Esophagus muscularis mucosa (tissue), 4 donors: ENCODE results near the gene PSMB8. TPM values are rescaled to one million over a fixed set of nuclear protein-coding genes. Genes with fewer than 3 reads are reported as not detected.
A peak's percentile ranks its signal among the peaks of the same experiment; 100 is the strongest.

Experiments
- DNase-seq: peaks from one replicate; pipeline ENCODE4 v3.0.0-alpha.2; 2017; ENCODE audit errors: extremely low spot score
- H3K27ac ChIP-seq, 4 donors: fragments of 200-600 bp; sonication (generic); replicated peaks in 1 of 4; 1 replicate in 3 of 4; 2 replicates in 1 of 4; pipeline ENCODE4 v1.5.1; 2016 to 2019; ENCODE audit warnings: mild to moderate bottlenecking in 1 of 4
- H3K27me3 ChIP-seq, 4 donors: fragments of 200-600 bp; sonication (generic); one replicate each; pipeline versions ENCODE4 v1.5.1 to v1.6.0; 2016 to 2019
- H3K36me3 ChIP-seq, 4 donors: fragments of 200-600 bp; sonication (generic); one replicate each; pipeline ENCODE4 v1.5.1; 2016 to 2019
- H3K4me1 ChIP-seq, 4 donors: fragments of 200-600 bp; sonication (generic); one replicate each; pipeline ENCODE4 v1.5.1; 2016 to 2019
- H3K4me3 ChIP-seq, 4 donors: fragments of 200-600 bp; sonication (generic); 1 replicate in 2 of 4; 2 replicates in 2 of 4; pipeline ENCODE4 v1.5.1; 2016 to 2019; ENCODE audit warnings: mild to moderate bottlenecking in 4 of 4, moderate library complexity in 1 of 4
- H3K9me3 ChIP-seq, 4 donors: fragments of 200-600 bp; sonication (generic); 1 replicate in 3 of 4; 2 replicates in 1 of 4; pipeline ENCODE4 v1.5.1; 2016 to 2019
- CTCF ChIP-seq, 3 experiments: fragments of 200-600 bp in 2 of 3; fragments of 450-650 bp in 1 of 3; sonication (generic) in 2 of 3; IDR thresholded peaks; one replicate each; pipeline ENCODE4 v1.5.1; 2017 to 2019; ENCODE audit warnings: antibody characterized with exemption in 3 of 3, mild to moderate bottlenecking in 2 of 3, moderate library complexity in 1 of 3
- EP300 ChIP-seq: sonication (generic); formaldehyde crosslinking; IDR thresholded peaks from one replicate; pipeline ENCODE4 v1.6.1; 2017; ENCODE audit warnings: antibody characterized with exemption
- POLR2A ChIP-seq: fragments of 450-650 bp; IDR thresholded peaks from one replicate; pipeline ENCODE4 v1.6.1; 2017; ENCODE audit warnings: antibody characterized with exemption, moderate library complexity, mild to moderate bottlenecking, low read depth
- POLR2AphosphoS5 ChIP-seq, 2 donors: sonication (generic); formaldehyde crosslinking; IDR thresholded peaks; one replicate each; pipeline ENCODE4 v1.6.1; 2017; ENCODE audit warnings: antibody characterized with exemption in 2 of 2
- WGBS: methylation state at CpG from one replicate; pipeline ENCODE4 v1.1.5; 2018; 5-methylcytosine and 5-hydroxymethylcytosine counted together
- intact Hi-C: fragments of 100-400 bp; cut with DNase I; formaldehyde crosslinking; loops from one replicate; pipeline ENCODE4 v1.15.1; 2023
- total RNA-seq, 4 donors: library from RNA; depleted of rRNA; stranded (reverse); fragments of >200 nt; gene quantifications; one replicate each; pipeline versions ENCODE4 v1.1.0 to v1.2.1, GENCODE V29; 2016

The PSMB8 gene
- total RNA-seq, 4 donors from 2014 or later: 25.7 to 38.4 (median 32.4) TPM

GRCh38 chr6:32830017-32830416 is 13.8 kb downstream of the PSMB8 start:
- TF ChIP-seq EP300: no peak
- no peak for TF ChIP-seq CTCF (IDR thresholded peaks at IDR 0.05)
- no peak for TF ChIP-seq POLR2AphosphoS5 (IDR thresholded peaks at IDR 0.05)
- no peak for TF ChIP-seq POLR2A
- no peaks in the 10 kb centered on the region for H3K27me3 ChIP-seq
- H3K27ac ChIP-seq: no peak overlapping the region
- H3K4me3 ChIP-seq: no peak overlapping the region
- 97% methylated on average over 5 of the region's 5 CpGs for WGBS
- DNase-seq: no peak
- H3K9me3 ChIP-seq: no peaks in the 10 kb centered on the region
- H3K4me1 ChIP-seq: peaks cover 0 to 2% (median 0%) of the 10 kb centered on the region in 4 donors
- intact Hi-C loops: no loop called here
- peaks cover 26 to 73% (median 55%) of the 10 kb centered on the region in 4 donors for H3K36me3 ChIP-seq

GRCh38 chr6:32829495-32829894 is 14.4 kb downstream of the PSMB8 start:
- no peak for DNase-seq
- no peak overlapping the region for H3K4me3 ChIP-seq
- H3K4me1 ChIP-seq: peaks cover 0 to 2% (median 0%) of the 10 kb centered on the region in 4 donors
- H3K9me3 ChIP-seq: no peaks in the 10 kb centered on the region
- H3K36me3 ChIP-seq: peaks cover 22 to 68% (median 51%) of the 10 kb centered on the region in 4 donors
- WGBS: 72% methylated on average over 7 of the region's 7 CpGs
- no peaks in the 10 kb centered on the region for H3K27me3 ChIP-seq
- TF ChIP-seq POLR2A (no peak), EP300 (no peak), POLR2AphosphoS5 (IDR thresholded peaks at IDR 0.05) (no peak), CTCF (IDR thresholded peaks at IDR 0.05) (no peak)
- no peak overlapping the region for H3K27ac ChIP-seq
- intact Hi-C loops: no loop called here

GRCh38 chr6:32827025-32827424 is 16.8 kb downstream of the PSMB8 start:
- Histone ChIP-seq H3K27ac (no peak overlapping the region), H3K9me3 (no peaks in the 10 kb centered on the region), H3K4me1 (peaks cover 0 to 2% (median 0%) of the 10 kb centered on the region in 4 donors), H3K27me3 (no peaks in the 10 kb centered on the region), H3K36me3 (peaks cover 22 to 48% (median 44%) of the 10 kb centered on the region in 4 donors), H3K4me3 (no peak overlapping the region)
- 81% methylated on average over 3 of the region's 3 CpGs for WGBS
- intact Hi-C loops: no loop called here
- TF ChIP-seq POLR2A (no peak), EP300 (no peak), CTCF (IDR thresholded peaks at IDR 0.05) (no peak), POLR2AphosphoS5 (IDR thresholded peaks at IDR 0.05) (no peak)
- no peak for DNase-seq

- no peaks in the 10 kb centered on the region for H3K27me3 ChIP-seq
- no peaks in the 10 kb centered on the region for H3K9me3 ChIP-seq
- peak; percentile 28 to 47 for TF ChIP-seq POLR2AphosphoS5 (IDR thresholded peaks at IDR 0.05)
- TF ChIP-seq EP300: no peak
- TF ChIP-seq CTCF (IDR thresholded peaks at IDR 0.05): peak; percentile 29 to 38 (median 35)
- peak overlapping the region; percentile 10 to 22 (median 20) for H3K27ac ChIP-seq
- 43% methylated on average over 2 of the region's 2 CpGs for WGBS
- no peak overlapping the region for H3K4me3 ChIP-seq
- H3K4me1 ChIP-seq: peaks cover 0 to 2% (median 0%) of the 10 kb centered on the region in 4 donors
- no peak for DNase-seq
- intact Hi-C loops: no loop called here
- H3K36me3 ChIP-seq: peaks cover 22 to 37% (median 34%) of the 10 kb centered on the region in 4 donors
Observed at GRCh38 chr6:32825966-32826365, 17.9 kb downstream of the PSMB8 start.

GRCh38 chr6:32819729-32820128 is 24.1 kb downstream of the PSMB8 start:
- WGBS: 69% methylated on average over 3 of the region's 3 CpGs
- Histone ChIP-seq H3K36me3 (no peaks in the 10 kb centered on the region), H3K4me1 (no peaks in the 10 kb centered on the region), H3K4me3 (no peak overlapping the region), H3K9me3 (no peaks in the 10 kb centered on the region), H3K27me3 (peaks cover 0 to 4% (median 0%) of the 10 kb centered on the region in 4 donors), H3K27ac (no peak overlapping the region)
- DNase-seq: peak; percentile 47
- no peak for TF ChIP-seq EP300
- TF ChIP-seq POLR2A: no peak
- TF ChIP-seq CTCF (IDR thresholded peaks at IDR 0.05): no peak
- TF ChIP-seq POLR2AphosphoS5 (IDR thresholded peaks at IDR 0.05): no peak
- intact Hi-C loops: no loop called here
